NT2/D1 (cell line): ENCODE measurements around the gene PFKFB3.

Source experiments
- DNase-seq: peaks from one replicate; pipeline ENCODE4 v3.0.0-alpha.2; 2011; ENCODE audit warnings: low read depth, low spot score
- H3K27me3 ChIP-seq: 2 replicates; pipeline ENCODE4 v1.6.0; 2011; ENCODE audit warnings: mild to moderate bottlenecking; ENCODE audit not compliant: insufficient read length, insufficient read depth
- H3K36me3 ChIP-seq: 2 replicates; pipeline ENCODE4 v1.6.1; 2011; ENCODE audit warnings: mild to moderate bottlenecking, low read length, mixed read lengths; ENCODE audit not compliant: insufficient read depth, insufficient read length
- H3K4me1 ChIP-seq: 2 replicates; pipeline ENCODE4 v1.5.1; 2011; ENCODE audit not compliant: insufficient read depth, insufficient read length
- H3K4me3 ChIP-seq: 2 replicates; pipeline ENCODE4 v1.5.1; 2011; ENCODE audit warnings: low read depth; ENCODE audit not compliant: insufficient read length
- H3K9ac ChIP-seq: 2 replicates; pipeline ENCODE4 v1.6.0; 2011; ENCODE audit warnings: low read depth; ENCODE audit not compliant: insufficient read length
- H3K9me3 ChIP-seq: 2 replicates; pipeline ENCODE4 v1.5.1; 2011; ENCODE audit warnings: mild to moderate bottlenecking, low read length; ENCODE audit not compliant: insufficient read depth
- SUZ12 ChIP-seq: IDR thresholded peaks from 2 replicates; pipeline ENCODE4 v1.6.1; 2011; ENCODE audit not compliant: insufficient read length, insufficient read depth; ENCODE audit errors: extremely low read depth
- YY1 ChIP-seq: IDR thresholded peaks from 2 replicates; pipeline ENCODE4 v1.6.1; 2011; ENCODE audit not compliant: insufficient read length, insufficient read depth
- ZNF274 ChIP-seq: IDR thresholded peaks from 2 replicates; pipeline ENCODE4 v1.6.1; 2011; ENCODE audit warnings: mild to moderate bottlenecking, low read depth, low read length

PFKFB3 gene

GRCh38 chr10:6250745-6251144 lies 48.0 kb downstream of the PFKFB3 start:
- DNase-seq, result no peak
- no peaks in the 10 kb centered on the region for H3K9me3 ChIP-seq

GRCh38 chr10:6254201-6254600 lies 51.5 kb downstream of the PFKFB3 start:
- Histone ChIP-seq H3K36me3 (no peaks in the 10 kb centered on the region), H3K9ac (no peak overlapping the region), H3K9me3 (no peaks in the 10 kb centered on the region), H3K27me3 (no peaks in the 10 kb centered on the region), H3K4me1 (no peaks in the 10 kb centered on the region), H3K4me3 (no peak overlapping the region)
- TF ChIP-seq YY1 (no peak), ZNF274 (no peak), SUZ12 (no peak)
- DNase-seq, result no peak

More at GRCh38 chr10:6250745-6251144, 48.0 kb downstream of the PFKFB3 start:
- Histone ChIP-seq H3K4me1 (no peaks in the 10 kb centered on the region), H3K4me3 (no peak overlapping the region), H3K36me3 (no peaks in the 10 kb centered on the region), H3K9ac (no peak overlapping the region), H3K27me3 (no peaks in the 10 kb centered on the region)
- TF ChIP-seq SUZ12 (no peak), YY1 (no peak), ZNF274 (no peak)

GRCh38 chr10:6255548-6256061 lies 52.9 kb downstream of the PFKFB3 start:
- DNase-seq, result no peak
- H3K9ac ChIP-seq, result no peak overlapping the region
- no peak for TF ChIP-seq SUZ12
- no peak for TF ChIP-seq ZNF274
- no peak for TF ChIP-seq YY1
- no peak overlapping the region for H3K4me3 ChIP-seq
- no peaks in the 10 kb centered on the region for H3K36me3 ChIP-seq
- no peaks in the 10 kb centered on the region for H3K27me3 ChIP-seq
- H3K9me3 ChIP-seq, result no peaks in the 10 kb centered on the region
- H3K4me1 ChIP-seq, result no peaks in the 10 kb centered on the region

- Histone ChIP-seq H3K36me3 (no peaks in the 10 kb centered on the region), H3K4me3 (no peak overlapping the region), H3K4me1 (no peaks in the 10 kb centered on the region), H3K9me3 (no peaks in the 10 kb centered on the region; the same call in 1 of the 2 replicates), H3K27me3 (no peaks in the 10 kb centered on the region), H3K9ac (no peak overlapping the region)
- no peak for DNase-seq
- TF ChIP-seq YY1 (no peak), SUZ12 (no peak), ZNF274 (no peak)
Measured at GRCh38 chr10:6256439-6256838, 53.7 kb downstream of the PFKFB3 start.

GRCh38 chr10:6259153-6259552 lies 56.4 kb downstream of the PFKFB3 start:
- Histone ChIP-seq H3K4me1 (no peaks in the 10 kb centered on the region), H3K9ac (no peak overlapping the region), H3K36me3 (no peaks in the 10 kb centered on the region), H3K9me3 (no peaks in the 10 kb centered on the region; the same call in 1 of the 2 replicates), H3K4me3 (no peak overlapping the region), H3K27me3 (no peaks in the 10 kb centered on the region)
- no peak for TF ChIP-seq SUZ12
- no peak for TF ChIP-seq ZNF274
- TF ChIP-seq YY1, result no peak
- DNase-seq, result no peak

- no peak for TF ChIP-seq ZNF274
- no peak for TF ChIP-seq SUZ12
- Histone ChIP-seq H3K9ac (no peak overlapping the region), H3K4me1 (no peaks in the 10 kb centered on the region), H3K4me3 (no peak overlapping the region), H3K9me3 (no peaks in the 10 kb centered on the region; the same call in 1 of the 2 replicates), H3K27me3 (no peaks in the 10 kb centered on the region), H3K36me3 (no peaks in the 10 kb centered on the region)
- no peak for DNase-seq
Measured at GRCh38 chr10:6260843-6261242, 58.1 kb downstream of the PFKFB3 start.

GRCh38 chr10:6267941-6268340 lies 65.2 kb downstream of the PFKFB3 start:
- Histone ChIP-seq H3K9me3 (no peaks in the 10 kb centered on the region), H3K9ac (no peak overlapping the region), H3K27me3 (no peaks in the 10 kb centered on the region), H3K36me3 (no peaks in the 10 kb centered on the region), H3K4me3 (no peak overlapping the region), H3K4me1 (no peaks in the 10 kb centered on the region)
- DNase-seq, result no peak
- TF ChIP-seq SUZ12 (no peak), ZNF274 (no peak), YY1 (no peak)
